CD4-positive, alpha-beta memory T cell (primary cell): ENCODE data around the gene HTR3A. TPM values are rescaled to one million over a fixed set of nuclear protein-coding genes. Genes with fewer than 3 reads are reported as not detected.

ENCODE experiments used
- CTCF ChIA-PET: fragments of 350-600 bp; sonication (Branson Sonifier 250); formaldehyde crosslinking; loops from one replicate; lab custom pipeline; 2021; ENCODE audit warnings: inconsistent platforms; ENCODE audit not compliant: partially characterized antibody; lab: Charles Lee
- POLR2A ChIA-PET: fragments of 350-600 bp; sonication (Branson Sonifier 250); formaldehyde crosslinking; loops from one replicate; lab custom pipeline; 2021; ENCODE audit not compliant: partially characterized antibody; lab: Charles Lee
- DNase-seq, 5 donors: peaks; one replicate each; pipeline versions ENCODE4 v3.0.0 to v3.0.0-alpha.2; 2020 to 2022; ENCODE audit warnings: mixed read lengths in 1 of 5
- H3K27ac ChIP-seq: one replicate; pipeline ENCODE4 v1.7.0; 2013; ENCODE audit warnings: low read depth, low read length
- H3K27me3 ChIP-seq: 2 replicates; pipeline ENCODE4 v1.7.0; 2013; ENCODE audit warnings: mild to moderate bottlenecking, low read length, moderate library complexity; ENCODE audit not compliant: insufficient read depth
- H3K36me3 ChIP-seq: 2 replicates; pipeline ENCODE4 v1.7.0; 2013; ENCODE audit warnings: mild to moderate bottlenecking, low read length, moderate library complexity; ENCODE audit not compliant: insufficient read depth
- H3K4me1 ChIP-seq: 2 replicates; pipeline ENCODE4 v1.7.0; 2013; ENCODE audit warnings: mild to moderate bottlenecking, low read length, moderate library complexity; ENCODE audit not compliant: insufficient read depth
- H3K4me3 ChIP-seq, 2 donors: one replicate each; pipeline ENCODE4 v1.7.0; 2013; ENCODE audit warnings: low read length in 2 of 2, mild to moderate bottlenecking in 1 of 2
- H3K9me3 ChIP-seq, 2 donors: one replicate each; pipeline ENCODE4 v1.7.0; 2013; ENCODE audit warnings: low read length in 2 of 2, control low read depth in 1 of 2; ENCODE audit not compliant: control insufficient read depth in 1 of 2
- H3K27ac Mint-ChIP-seq, 7 donors: one replicate each; pipeline ENCODE4 v1.8.0; 2020 to 2021; ENCODE audit warnings: mixed read lengths in 7 of 7, mild to moderate bottlenecking in 6 of 7, inconsistent platforms in 3 of 7, moderate library complexity in 3 of 7
- H3K27me3 Mint-ChIP-seq, 2 donors: one replicate each; pipeline ENCODE4 v1.8.0; 2020 to 2021; ENCODE audit warnings: mixed read lengths in 2 of 2
- H3K36me3 Mint-ChIP-seq, 2 donors: one replicate each; pipeline ENCODE4 v1.8.0; 2020 to 2021; ENCODE audit warnings: mixed read lengths in 2 of 2, inconsistent platforms in 1 of 2, mild to moderate bottlenecking in 1 of 2
- H3K4me1 Mint-ChIP-seq, 4 donors: one replicate each; pipeline ENCODE4 v1.8.0; 2020 to 2021; ENCODE audit warnings: mixed read lengths in 4 of 4, mild to moderate bottlenecking in 1 of 4
- H3K4me3 Mint-ChIP-seq, 8 donors: one replicate each; pipeline ENCODE4 v1.8.0; 2020 to 2021; ENCODE audit warnings: mixed read lengths in 8 of 8, mild to moderate bottlenecking in 7 of 8, moderate library complexity in 6 of 8, inconsistent platforms in 3 of 8
- H3K9me3 Mint-ChIP-seq, 8 donors: one replicate each; pipeline ENCODE4 v1.8.0; 2020 to 2021; ENCODE audit warnings: mixed read lengths in 8 of 8, mild to moderate bottlenecking in 5 of 8, inconsistent platforms in 3 of 8, moderate library complexity in 1 of 8
- intact Hi-C: fragments of 100-400 bp; cut with micrococcal nuclease; formaldehyde crosslinking; loops from one replicate; pipeline ENCODE4 v1.15.1; 2023
- polyA plus RNA-seq, 2 donors: library from polyadenylated mRNA; unstranded; fragments of 300-500 nt; fragmentation: Illumina TruSeq; gene quantifications; one replicate each; pipeline ENCODE4 v1.2.3, GENCODE V29; 2021
- total RNA-seq, 2 experiments: library from RNA; stranded (reverse); gene quantifications; one replicate each; pipeline ENCODE4 v1.2.3, GENCODE V29; 2021

The HTR3A gene
- total and polyA plus RNA-seq, 4 experiments from 2014 or later: 0.23 TPM; not detected in 3

- Histone ChIP-seq H3K27me3 (no peaks in the 10 kb centered on the region), H3K4me3 (no peak overlapping the region), H3K27ac (no peak overlapping the region), H3K36me3 (no peaks in the 10 kb centered on the region), H3K9me3 (no peaks in the 10 kb centered on the region), H3K4me1 (no peaks in the 10 kb centered on the region)
- H3K4me3 Mint-ChIP-seq: no peak overlapping the region
- H3K4me1 Mint-ChIP-seq: no peaks in the 10 kb centered on the region
- intact Hi-C loops: no loop called here
- peaks cover 16 to 30% of the 10 kb centered on the region in 2 donors for H3K27me3 Mint-ChIP-seq
- no peaks in the 10 kb centered on the region for H3K36me3 Mint-ChIP-seq
- ChIA-PET POLR2A (no interaction called here), CTCF (interaction anchor here (0.6 to 14.9 kb wide), 2 partner anchors 14 to 272 kb away, joined by 4 to 320 read pairs; no protein-coding TSS in a partner anchor)
- no peak overlapping the region for H3K27ac Mint-ChIP-seq
- no peaks in the 10 kb centered on the region for H3K9me3 Mint-ChIP-seq
- DNase-seq: no peak
Observed at GRCh38 chr11:113989381-113989780, 14.5 kb downstream of the HTR3A start.

GRCh38 chr11:113989916-113990315, 15.0 kb downstream of the HTR3A start:
- DNase-seq: no peak
- no peaks in the 10 kb centered on the region for H3K9me3 Mint-ChIP-seq
- H3K36me3 ChIP-seq: no peaks in the 10 kb centered on the region
- no peaks in the 10 kb centered on the region for H3K9me3 ChIP-seq
- CTCF ChIA-PET: interaction anchor here (0.6 to 14.9 kb wide), 2 partner anchors 13 to 272 kb away, joined by 4 to 320 read pairs; no protein-coding TSS in a partner anchor
- no peaks in the 10 kb centered on the region for H3K4me1 ChIP-seq
- POLR2A ChIA-PET: no interaction called here
- H3K27ac ChIP-seq: no peak overlapping the region
- H3K36me3 Mint-ChIP-seq: no peaks in the 10 kb centered on the region
- H3K27ac Mint-ChIP-seq: no peak overlapping the region
- no peak overlapping the region for H3K4me3 Mint-ChIP-seq
- intact Hi-C loops: loop anchor here (5.0 kb wide), 2 partner anchors 93 to 202 kb away; no protein-coding TSS in a partner anchor
- peaks cover 0 to 1% (median 0%) of the 10 kb centered on the region in 4 donors for H3K4me1 Mint-ChIP-seq
- H3K27me3 ChIP-seq: no peaks in the 10 kb centered on the region
- no peak overlapping the region for H3K4me3 ChIP-seq
- peaks cover 15 to 28% of the 10 kb centered on the region in 2 donors for H3K27me3 Mint-ChIP-seq

GRCh38 chr11:113991170-113991569, 16.3 kb downstream of the HTR3A start:
- no peaks in the 10 kb centered on the region for H3K36me3 Mint-ChIP-seq
- no peaks in the 10 kb centered on the region for H3K27me3 ChIP-seq
- H3K36me3 ChIP-seq: no peaks in the 10 kb centered on the region
- no peak overlapping the region for H3K27ac Mint-ChIP-seq
- no peaks in the 10 kb centered on the region for H3K9me3 Mint-ChIP-seq
- POLR2A ChIA-PET: no interaction called here
- CTCF ChIA-PET: interaction anchor here (0.9 to 14.9 kb wide), 2 partner anchors 11 to 271 kb away, joined by 3 to 320 read pairs; no protein-coding TSS in a partner anchor
- no peaks in the 10 kb centered on the region for H3K4me1 ChIP-seq
- intact Hi-C loops: loop anchor here (5.0 kb wide), 2 partner anchors 94 to 201 kb away; no protein-coding TSS in a partner anchor
- H3K4me3 ChIP-seq: no peak overlapping the region
- peaks cover 0 to 1% (median 0%) of the 10 kb centered on the region in 4 donors for H3K4me1 Mint-ChIP-seq
- peak in 1 of 5 donors; percentile 10 for DNase-seq
- no peaks in the 10 kb centered on the region for H3K9me3 ChIP-seq
- H3K27ac ChIP-seq: no peak overlapping the region
- H3K4me3 Mint-ChIP-seq: no peak overlapping the region
- H3K27me3 Mint-ChIP-seq: peaks cover 10 to 24% of the 10 kb centered on the region in 2 donors

- no peaks in the 10 kb centered on the region for H3K27me3 ChIP-seq
- no peaks in the 10 kb centered on the region for H3K9me3 ChIP-seq
- H3K27ac ChIP-seq: no peak overlapping the region
- no peak overlapping the region for H3K27ac Mint-ChIP-seq
- CTCF ChIA-PET: interaction anchor here (1.3 to 14.9 kb wide), 5 partner anchors 15 to 270 kb away, joined by 4 to 320 read pairs (median 14); no protein-coding TSS in a partner anchor
- POLR2A ChIA-PET: no interaction called here
- no peaks in the 10 kb centered on the region for H3K4me1 ChIP-seq
- H3K36me3 ChIP-seq: no peaks in the 10 kb centered on the region
- intact Hi-C loops: loop anchor here (5.0 kb wide), 2 partner anchors 95 to 200 kb away; no protein-coding TSS in a partner anchor
- peaks cover 10 to 20% of the 10 kb centered on the region in 2 donors for H3K27me3 Mint-ChIP-seq
- H3K4me3 ChIP-seq: no peak overlapping the region
- no peaks in the 10 kb centered on the region for H3K9me3 Mint-ChIP-seq
- H3K4me3 Mint-ChIP-seq: no peak overlapping the region
- peaks cover 0 to 1% (median 0%) of the 10 kb centered on the region in 4 donors for H3K4me1 Mint-ChIP-seq
- DNase-seq: no peak
- H3K36me3 Mint-ChIP-seq: no peaks in the 10 kb centered on the region
Observed at GRCh38 chr11:113991718-113992458, 17.0 kb downstream of the HTR3A start.

GRCh38 chr11:113992459-113993110, 17.7 kb downstream of the HTR3A start:
- no peak for DNase-seq
- Mint-ChIP-seq H3K27ac (no peak overlapping the region), H3K4me1 (peaks cover 0 to 1% (median 0%) of the 10 kb centered on the region in 4 donors), H3K36me3 (no peaks in the 10 kb centered on the region), H3K4me3 (no peak overlapping the region), H3K9me3 (no peaks in the 10 kb centered on the region), H3K27me3 (peaks cover 9 to 20% of the 10 kb centered on the region in 2 donors)
- H3K27ac ChIP-seq: no peak overlapping the region
- intact Hi-C loops: loop anchor here (5.0 kb wide), 2 partner anchors 95 to 200 kb away; no protein-coding TSS in a partner anchor
- no peaks in the 10 kb centered on the region for H3K4me1 ChIP-seq
- ChIA-PET POLR2A (no interaction called here), CTCF (interaction anchor here (0.9 to 14.9 kb wide), 10 partner anchors 9 to 269 kb away, joined by 3 to 320 read pairs (median 8); no protein-coding TSS in a partner anchor)
- H3K4me3 ChIP-seq: no peak overlapping the region
- H3K36me3 ChIP-seq: no peaks in the 10 kb centered on the region
- H3K9me3 ChIP-seq: no peaks in the 10 kb centered on the region
- no peaks in the 10 kb centered on the region for H3K27me3 ChIP-seq

GRCh38 chr11:113994077-113994954, 19.4 kb downstream of the HTR3A start:
- no peak overlapping the region for H3K27ac Mint-ChIP-seq
- Histone ChIP-seq H3K4me3 (no peak overlapping the region), H3K9me3 (no peaks in the 10 kb centered on the region), H3K27me3 (no peaks in the 10 kb centered on the region), H3K36me3 (no peaks in the 10 kb centered on the region), H3K27ac (no peak overlapping the region), H3K4me1 (no peaks in the 10 kb centered on the region)
- intact Hi-C loops: loop anchor here (1.0 to 5.0 kb wide), 5 partner anchors 42 to 445 kb away; partner anchors contain the start of gene REXO2
- no peaks in the 10 kb centered on the region for H3K9me3 Mint-ChIP-seq
- peak in 4 of 5 donors; percentile 18 to 33 (median 22) for DNase-seq
- ChIA-PET POLR2A (interaction anchor here (0.8 to 1.5 kb wide), 2 partner anchors 202 to 268 kb away, joined by 3 to 5 read pairs; no protein-coding TSS in a partner anchor), CTCF (interaction anchor here (0.6 to 14.9 kb wide), 27 partner anchors 8 to 399 kb away, joined by 3 to 320 read pairs (median 4); no protein-coding TSS in a partner anchor)
- peaks cover 0 to 1% (median 0%) of the 10 kb centered on the region in 4 donors for H3K4me1 Mint-ChIP-seq
- H3K4me3 Mint-ChIP-seq: no peak overlapping the region
- peaks cover 6 to 13% of the 10 kb centered on the region in 2 donors for H3K27me3 Mint-ChIP-seq
- no peaks in the 10 kb centered on the region for H3K36me3 Mint-ChIP-seq
